GM12878 (cell line): ENCODE measurements around the gene RXFP1. TPM values are rescaled to one million over a fixed set of nuclear protein-coding genes. Genes with fewer than 3 reads are reported as not detected.

Experiments
- BHLHE40 ChIP-seq, 2 experiments: fragments of 450-650 bp in 1 of 2; IDR thresholded peaks; 2 replicates each; pipeline ENCODE4 v1.6.1; 2011 to 2017; ENCODE audit warnings: low read depth in 2 of 2, borderline replicate concordance in 1 of 2, improper control_type of control experiment in 1 of 2, low read length in 1 of 2, mild to moderate bottlenecking in 1 of 2
- ETV6 ChIP-seq, 2 experiments: fragments of 450-650 bp in 1 of 2; IDR thresholded peaks in 1 of 2; conservative IDR thresholded peaks in 1 of 2; 2 replicates each; pipeline ENCODE4 v1.6.1; 2014; ENCODE audit warnings: antibody characterized with exemption in 1 of 2, borderline replicate concordance in 1 of 2, low read depth in 1 of 2, mild to moderate bottlenecking in 1 of 2, moderate library complexity in 1 of 2
- FOXM1 ChIP-seq: IDR thresholded peaks from 2 replicates; pipeline ENCODE4 v1.6.1; 2012; ENCODE audit warnings: low read depth, mild to moderate bottlenecking, inconsistent platforms, low read length, moderate library complexity
- IKZF2 ChIP-seq, 2 experiments: fragments of 450-650 bp; IDR thresholded peaks; 2 replicates each; pipeline ENCODE4 v1.6.1; 2017; ENCODE audit warnings: mild to moderate bottlenecking in 2 of 2, moderate library complexity in 2 of 2
- MEF2A ChIP-seq: IDR thresholded peaks from 2 replicates; pipeline ENCODE4 v1.6.1; 2011; ENCODE audit warnings: low read depth, mild to moderate bottlenecking, low read length, moderate library complexity; ENCODE audit not compliant: insufficient read depth
- MYC ChIP-seq: IDR thresholded peaks from 2 replicates; pipeline ENCODE4 v1.6.1; 2011; ENCODE audit warnings: mild to moderate bottlenecking, low read length, moderate library complexity, inconsistent platforms; ENCODE audit not compliant: insufficient read depth, insufficient replicate concordance, insufficient read length, severe bottlenecking
- NFIC ChIP-seq: IDR thresholded peaks from 2 replicates; pipeline ENCODE4 v1.6.1; 2012; ENCODE audit warnings: low read depth, mild to moderate bottlenecking, inconsistent platforms, low read length, moderate library complexity
- POLR2AphosphoS2 ChIP-seq: IDR thresholded peaks from 2 replicates; pipeline ENCODE4 v1.6.1; 2011; ENCODE audit warnings: low read depth, mild to moderate bottlenecking, low read length, improper control_type of control experiment, moderate library complexity
- RAD21 ChIP-seq: IDR thresholded peaks from 2 replicates; pipeline ENCODE4 v1.6.1; 2011; ENCODE audit warnings: mild to moderate bottlenecking, low read depth, low read length, moderate library complexity; ENCODE audit not compliant: insufficient read depth
- SMAD5 ChIP-seq: IDR thresholded peaks from 2 replicates; pipeline ENCODE4 v1.6.1; 2016; ENCODE audit warnings: antibody characterized with exemption, low read depth
- SUZ12 ChIP-seq: fragments of 200-600 bp; sonication (generic); IDR thresholded peaks from one replicate; pipeline ENCODE4 v1.6.1; 2018; ENCODE audit warnings: antibody characterized with exemption, mild to moderate bottlenecking; ENCODE audit not compliant: unreplicated experiment
- TCF7 ChIP-seq: IDR thresholded peaks from 2 replicates; pipeline ENCODE4 v1.6.1; 2014; ENCODE audit warnings: antibody characterized with exemption, borderline replicate concordance
- polyA plus RNA-seq, 11 experiments: library from polyadenylated mRNA; depleted of rRNA in 4 of 11; unstranded in 6 of 11; stranded (reverse) in 5 of 11; fragments of >200 nt; fragmentation: Nextera tagmentation in 4 of 11; fragmentation: Illumina TruSeq in 1 of 11; extraction: Ambion mirVana in 4 of 11; extraction: Trizol in 1 of 11; gene quantifications; 1 replicate in 1 of 11; 2 replicates in 10 of 11; pipeline versions ENCODE4 v1.2.1 to v1.2.3, GENCODE V29; 2011 to 2016; ENCODE audit warnings: inconsistent platforms in 2 of 11, missing spikeins in 2 of 11, low read depth in 1 of 11
- total RNA-seq, 4 experiments: library from RNA; depleted of rRNA in 3 of 4; stranded (reverse); fragments of >200 nt in 3 of 4; fragmentation: Illumina TruSeq in 1 of 4; extraction: Trizol in 1 of 4; gene quantifications; 2 replicates each; pipeline versions ENCODE4 v1.2.1 to v1.2.3, GENCODE V29; 2013 to 2021
- TF ChIP-seq, protein P1 (sequence below): IDR thresholded peaks from 2 replicates; pipeline ENCODE4 v1.6.1; 2012; ENCODE audit warnings: improper control_type of control experiment, low read depth, low read length; ENCODE audit not compliant: insufficient replicate concordance
- TF ChIP-seq, protein P2 (sequence below): fragments of 150-350 bp; IDR thresholded peaks from 2 replicates; pipeline ENCODE4 v1.6.1; 2014; ENCODE audit warnings: mild to moderate bottlenecking, low read depth, low read length
- TF ChIP-seq, protein P3 (sequence below): fragments of 450-650 bp; IDR thresholded peaks from 2 replicates; pipeline ENCODE4 v1.6.1; 2016; ENCODE audit warnings: mild to moderate bottlenecking
- TF ChIP-seq, protein P4 (sequence below): fragments of 450-650 bp; formaldehyde crosslinking; IDR thresholded peaks from 2 replicates; pipeline ENCODE4 v1.4.0; 2020; ENCODE audit warnings: mild to moderate bottlenecking, moderate library complexity

Gene RXFP1
- total and polyA plus RNA-seq, 10 of the 15 experiments (the other 5 are each of a cell fraction or from before 2014, with no cell fraction given) = 0.12 TPM; not detected in 9

GRCh38 chr4:158667651-158668198 is 146.0 kb downstream of the RXFP1 start (continued):
- TF ChIP-seq, protein P1, sequence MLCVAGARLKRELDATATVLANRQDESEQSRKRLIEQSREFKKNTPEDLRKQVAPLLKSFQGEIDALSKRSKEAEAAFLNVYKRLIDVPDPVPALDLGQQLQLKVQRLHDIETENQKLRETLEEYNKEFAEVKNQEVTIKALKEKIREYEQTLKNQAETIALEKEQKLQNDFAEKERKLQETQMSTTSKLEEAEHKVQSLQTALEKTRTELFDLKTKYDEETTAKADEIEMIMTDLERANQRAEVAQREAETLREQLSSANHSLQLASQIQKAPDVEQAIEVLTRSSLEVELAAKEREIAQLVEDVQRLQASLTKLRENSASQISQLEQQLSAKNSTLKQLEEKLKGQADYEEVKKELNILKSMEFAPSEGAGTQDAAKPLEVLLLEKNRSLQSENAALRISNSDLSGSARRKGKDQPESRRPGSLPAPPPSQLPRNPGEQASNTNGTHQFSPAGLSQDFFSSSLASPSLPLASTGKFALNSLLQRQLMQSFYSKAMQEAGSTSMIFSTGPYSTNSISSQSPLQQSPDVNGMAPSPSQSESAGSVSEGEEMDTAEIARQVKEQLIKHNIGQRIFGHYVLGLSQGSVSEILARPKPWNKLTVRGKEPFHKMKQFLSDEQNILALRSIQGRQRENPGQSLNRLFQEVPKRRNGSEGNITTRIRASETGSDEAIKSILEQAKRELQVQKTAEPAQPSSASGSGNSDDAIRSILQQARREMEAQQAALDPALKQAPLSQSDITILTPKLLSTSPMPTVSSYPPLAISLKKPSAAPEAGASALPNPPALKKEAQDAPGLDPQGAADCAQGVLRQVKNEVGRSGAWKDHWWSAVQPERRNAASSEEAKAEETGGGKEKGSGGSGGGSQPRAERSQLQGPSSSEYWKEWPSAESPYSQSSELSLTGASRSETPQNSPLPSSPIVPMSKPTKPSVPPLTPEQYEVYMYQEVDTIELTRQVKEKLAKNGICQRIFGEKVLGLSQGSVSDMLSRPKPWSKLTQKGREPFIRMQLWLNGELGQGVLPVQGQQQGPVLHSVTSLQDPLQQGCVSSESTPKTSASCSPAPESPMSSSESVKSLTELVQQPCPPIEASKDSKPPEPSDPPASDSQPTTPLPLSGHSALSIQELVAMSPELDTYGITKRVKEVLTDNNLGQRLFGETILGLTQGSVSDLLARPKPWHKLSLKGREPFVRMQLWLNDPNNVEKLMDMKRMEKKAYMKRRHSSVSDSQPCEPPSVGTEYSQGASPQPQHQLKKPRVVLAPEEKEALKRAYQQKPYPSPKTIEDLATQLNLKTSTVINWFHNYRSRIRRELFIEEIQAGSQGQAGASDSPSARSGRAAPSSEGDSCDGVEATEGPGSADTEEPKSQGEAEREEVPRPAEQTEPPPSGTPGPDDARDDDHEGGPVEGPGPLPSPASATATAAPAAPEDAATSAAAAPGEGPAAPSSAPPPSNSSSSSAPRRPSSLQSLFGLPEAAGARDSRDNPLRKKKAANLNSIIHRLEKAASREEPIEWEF = no peak
- TF ChIP-seq RAD21 (peak; percentile 29; the same call in 1 of the 2 replicates), ETV6 (conservative IDR thresholded peaks at IDR 0.05 in 1 of 2, IDR thresholded peaks at IDR 0.05 in 1 of 2; ENCODE audit: borderline replicate concordance in 1 of 2, low read depth in 1 of 2) (no peak), SUZ12 (no peak), SMAD5 (no peak), TCF7 (no peak), BHLHE40 (IDR thresholded peaks at IDR 0.05; ENCODE audit: borderline replicate concordance in 1 of 2, low read depth in 2 of 2, low read length in 1 of 2) (no peak), MYC (no peak), POLR2AphosphoS2 (no peak), NFIC (no peak), FOXM1 (no peak), MEF2A (no peak), IKZF2 (IDR thresholded peaks at IDR 0.05) (no peak)
- TF ChIP-seq, protein P2, sequence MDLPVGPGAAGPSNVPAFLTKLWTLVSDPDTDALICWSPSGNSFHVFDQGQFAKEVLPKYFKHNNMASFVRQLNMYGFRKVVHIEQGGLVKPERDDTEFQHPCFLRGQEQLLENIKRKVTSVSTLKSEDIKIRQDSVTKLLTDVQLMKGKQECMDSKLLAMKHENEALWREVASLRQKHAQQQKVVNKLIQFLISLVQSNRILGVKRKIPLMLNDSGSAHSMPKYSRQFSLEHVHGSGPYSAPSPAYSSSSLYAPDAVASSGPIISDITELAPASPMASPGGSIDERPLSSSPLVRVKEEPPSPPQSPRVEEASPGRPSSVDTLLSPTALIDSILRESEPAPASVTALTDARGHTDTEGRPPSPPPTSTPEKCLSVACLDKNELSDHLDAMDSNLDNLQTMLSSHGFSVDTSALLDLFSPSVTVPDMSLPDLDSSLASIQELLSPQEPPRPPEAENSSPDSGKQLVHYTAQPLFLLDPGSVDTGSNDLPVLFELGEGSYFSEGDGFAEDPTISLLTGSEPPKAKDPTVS = no peak
- TF ChIP-seq, protein P3, sequence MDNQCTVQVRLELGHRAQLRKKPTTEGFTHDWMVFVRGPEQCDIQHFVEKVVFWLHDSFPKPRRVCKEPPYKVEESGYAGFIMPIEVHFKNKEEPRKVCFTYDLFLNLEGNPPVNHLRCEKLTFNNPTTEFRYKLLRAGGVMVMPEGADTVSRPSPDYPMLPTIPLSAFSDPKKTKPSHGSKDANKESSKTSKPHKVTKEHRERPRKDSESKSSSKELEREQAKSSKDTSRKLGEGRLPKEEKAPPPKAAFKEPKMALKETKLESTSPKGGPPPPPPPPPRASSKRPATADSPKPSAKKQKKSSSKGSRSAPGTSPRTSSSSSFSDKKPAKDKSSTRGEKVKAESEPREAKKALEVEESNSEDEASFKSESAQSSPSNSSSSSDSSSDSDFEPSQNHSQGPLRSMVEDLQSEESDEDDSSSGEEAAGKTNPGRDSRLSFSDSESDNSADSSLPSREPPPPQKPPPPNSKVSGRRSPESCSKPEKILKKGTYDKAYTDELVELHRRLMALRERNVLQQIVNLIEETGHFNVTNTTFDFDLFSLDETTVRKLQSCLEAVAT = no peak
- TF ChIP-seq, protein P4, sequence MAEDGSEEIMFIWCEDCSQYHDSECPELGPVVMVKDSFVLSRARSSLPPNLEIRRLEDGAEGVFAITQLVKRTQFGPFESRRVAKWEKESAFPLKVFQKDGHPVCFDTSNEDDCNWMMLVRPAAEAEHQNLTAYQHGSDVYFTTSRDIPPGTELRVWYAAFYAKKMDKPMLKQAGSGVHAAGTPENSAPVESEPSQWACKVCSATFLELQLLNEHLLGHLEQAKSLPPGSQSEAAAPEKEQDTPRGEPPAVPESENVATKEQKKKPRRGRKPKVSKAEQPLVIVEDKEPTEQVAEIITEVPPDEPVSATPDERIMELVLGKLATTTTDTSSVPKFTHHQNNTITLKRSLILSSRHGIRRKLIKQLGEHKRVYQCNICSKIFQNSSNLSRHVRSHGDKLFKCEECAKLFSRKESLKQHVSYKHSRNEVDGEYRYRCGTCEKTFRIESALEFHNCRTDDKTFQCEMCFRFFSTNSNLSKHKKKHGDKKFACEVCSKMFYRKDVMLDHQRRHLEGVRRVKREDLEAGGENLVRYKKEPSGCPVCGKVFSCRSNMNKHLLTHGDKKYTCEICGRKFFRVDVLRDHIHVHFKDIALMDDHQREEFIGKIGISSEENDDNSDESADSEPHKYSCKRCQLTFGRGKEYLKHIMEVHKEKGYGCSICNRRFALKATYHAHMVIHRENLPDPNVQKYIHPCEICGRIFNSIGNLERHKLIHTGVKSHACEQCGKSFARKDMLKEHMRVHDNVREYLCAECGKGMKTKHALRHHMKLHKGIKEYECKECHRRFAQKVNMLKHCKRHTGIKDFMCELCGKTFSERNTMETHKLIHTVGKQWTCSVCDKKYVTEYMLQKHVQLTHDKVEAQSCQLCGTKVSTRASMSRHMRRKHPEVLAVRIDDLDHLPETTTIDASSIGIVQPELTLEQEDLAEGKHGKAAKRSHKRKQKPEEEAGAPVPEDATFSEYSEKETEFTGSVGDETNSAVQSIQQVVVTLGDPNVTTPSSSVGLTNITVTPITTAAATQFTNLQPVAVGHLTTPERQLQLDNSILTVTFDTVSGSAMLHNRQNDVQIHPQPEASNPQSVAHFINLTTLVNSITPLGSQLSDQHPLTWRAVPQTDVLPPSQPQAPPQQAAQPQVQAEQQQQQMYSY = no peak
- TF ChIP-seq, all 136 proteins: peak for 3
